ENCODE results near the gene SLC18B1.

DNA sequence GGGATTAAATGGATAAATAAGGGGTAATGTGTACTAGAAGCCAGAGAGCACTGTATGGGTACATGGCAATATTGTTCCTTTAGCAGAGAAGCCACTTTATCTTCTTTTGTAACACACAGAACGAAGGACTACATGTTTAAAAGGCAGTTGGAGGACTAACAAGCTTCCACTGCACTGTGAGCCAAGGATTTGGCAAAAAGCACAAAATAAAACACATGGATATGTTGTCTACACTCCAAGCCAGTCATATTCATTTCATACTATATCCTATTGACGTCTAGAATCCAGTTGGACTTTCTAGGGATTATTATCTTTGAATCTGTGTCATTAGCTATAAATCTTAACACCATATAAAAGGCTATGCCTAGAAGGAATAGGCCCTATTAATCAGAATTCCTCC lies 3.0 kb downstream of the SLC18B1 start:
- TF ChIP-seq, protein P1, sequence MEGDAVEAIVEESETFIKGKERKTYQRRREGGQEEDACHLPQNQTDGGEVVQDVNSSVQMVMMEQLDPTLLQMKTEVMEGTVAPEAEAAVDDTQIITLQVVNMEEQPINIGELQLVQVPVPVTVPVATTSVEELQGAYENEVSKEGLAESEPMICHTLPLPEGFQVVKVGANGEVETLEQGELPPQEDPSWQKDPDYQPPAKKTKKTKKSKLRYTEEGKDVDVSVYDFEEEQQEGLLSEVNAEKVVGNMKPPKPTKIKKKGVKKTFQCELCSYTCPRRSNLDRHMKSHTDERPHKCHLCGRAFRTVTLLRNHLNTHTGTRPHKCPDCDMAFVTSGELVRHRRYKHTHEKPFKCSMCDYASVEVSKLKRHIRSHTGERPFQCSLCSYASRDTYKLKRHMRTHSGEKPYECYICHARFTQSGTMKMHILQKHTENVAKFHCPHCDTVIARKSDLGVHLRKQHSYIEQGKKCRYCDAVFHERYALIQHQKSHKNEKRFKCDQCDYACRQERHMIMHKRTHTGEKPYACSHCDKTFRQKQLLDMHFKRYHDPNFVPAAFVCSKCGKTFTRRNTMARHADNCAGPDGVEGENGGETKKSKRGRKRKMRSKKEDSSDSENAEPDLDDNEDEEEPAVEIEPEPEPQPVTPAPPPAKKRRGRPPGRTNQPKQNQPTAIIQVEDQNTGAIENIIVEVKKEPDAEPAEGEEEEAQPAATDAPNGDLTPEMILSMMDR (IDR thresholded peaks at IDR 0.05): no peak
- no peak for TF ChIP-seq POLR2A (IDR thresholded peaks at IDR 0.05)

Data from Peyer's patch (tissue), 4 donors.